Fibroblast of skin of left biceps (primary cell): ENCODE measurements around the gene UNC5C.

Source experiments
- DNase-seq, 2 experiments: peaks; one replicate each; pipeline ENCODE4 v3.0.0-alpha.2; 2013; ENCODE audit warnings: low read depth in 2 of 2

UNC5C gene

DNA sequence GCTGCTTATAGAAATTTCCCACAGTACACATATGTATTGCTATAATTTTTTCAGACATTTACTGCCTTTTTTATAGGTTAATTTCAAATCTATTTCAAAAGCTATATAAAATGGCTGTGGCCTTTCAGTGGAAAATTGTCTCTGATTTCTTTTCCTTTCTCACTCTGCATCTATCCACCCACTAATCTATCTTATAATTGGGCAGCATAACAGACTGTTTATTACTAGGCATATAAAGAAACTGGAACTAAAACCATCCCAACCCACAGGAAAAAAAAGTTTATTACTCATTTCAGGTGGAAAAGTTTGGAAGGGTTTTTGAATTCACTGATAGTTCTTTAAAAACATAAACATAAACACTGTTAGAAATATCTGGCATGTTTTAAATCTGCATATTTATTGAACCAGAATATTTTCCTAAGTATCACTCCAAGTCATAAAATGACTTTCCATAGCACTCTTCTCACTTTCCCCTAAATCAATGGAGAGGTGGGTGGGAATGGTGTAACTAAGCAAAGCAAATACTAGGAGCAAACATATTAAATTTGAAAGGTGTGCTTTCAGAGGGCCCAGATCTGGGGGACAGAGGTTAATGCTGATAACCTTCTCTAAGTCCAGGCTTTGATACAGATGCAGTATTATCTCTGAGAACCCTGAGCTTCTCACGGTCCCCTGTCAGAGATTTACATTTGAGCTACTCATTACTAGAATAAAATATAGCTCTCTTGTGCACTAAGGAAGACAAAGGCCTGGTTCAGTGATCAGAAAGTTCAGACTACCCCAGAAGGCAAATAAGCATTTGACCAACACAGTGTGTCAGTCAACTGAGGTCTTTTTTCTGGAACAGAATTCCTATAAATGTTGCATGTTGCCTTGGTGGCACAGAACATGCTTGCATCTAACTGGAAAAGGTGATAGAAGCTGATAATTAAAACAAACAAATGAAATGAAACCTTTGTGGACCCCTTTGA lies 328.3 kb downstream of the UNC5C start:
- no peak for DNase-seq

- peak in 1 of 2 experiments; percentile 9 for DNase-seq
Measured at GRCh38 chr4:95219109-95219508, 329.7 kb downstream of the UNC5C start.

- no peak for DNase-seq
Measured at GRCh38 chr4:95217197-95217596, 331.6 kb downstream of the UNC5C start.

DNA sequence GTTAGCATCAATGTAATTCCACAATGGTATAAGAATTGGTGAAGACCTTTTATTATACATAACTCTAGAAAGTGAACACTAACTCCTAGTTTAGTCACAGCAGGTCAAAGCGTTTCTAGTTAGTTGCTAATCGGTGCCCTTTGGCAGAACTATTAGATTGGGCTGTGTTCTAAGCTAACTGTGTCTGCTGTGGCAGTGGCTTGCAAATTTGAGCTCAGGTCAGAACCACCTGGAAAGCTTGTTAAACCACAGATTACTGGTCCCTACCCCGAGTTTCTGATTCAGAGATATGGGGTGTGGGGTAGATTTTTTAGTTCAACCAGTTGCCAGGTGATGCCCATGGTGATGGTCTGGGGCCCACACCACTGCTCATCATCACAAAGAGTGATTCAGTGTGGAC lies 332.1 kb downstream of the UNC5C start:
- DNase-seq: no peak

- DNase-seq: no peak
Measured at GRCh38 chr4:95215991-95216605, 332.7 kb downstream of the UNC5C start.

DNA sequence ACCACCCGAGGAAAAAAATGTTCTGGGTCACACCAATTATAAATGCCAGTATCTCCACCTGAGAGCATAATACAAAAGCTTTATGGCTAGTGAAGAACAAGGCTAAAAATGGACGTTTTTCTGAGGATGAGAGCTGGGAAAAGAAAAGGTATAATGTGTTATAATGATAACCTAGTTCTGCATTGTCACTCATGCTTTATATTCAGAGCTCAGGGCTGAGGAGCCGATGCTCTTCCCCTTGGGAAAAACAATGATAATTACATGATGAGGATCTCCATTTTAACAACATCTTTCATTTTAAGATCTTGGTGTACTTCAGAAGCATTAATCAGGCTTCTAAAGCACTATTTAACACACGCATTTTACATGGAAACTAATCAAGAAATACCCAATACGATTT lies 333.7 kb downstream of the UNC5C start:
- DNase-seq: no peak

- no peak for DNase-seq
Measured at GRCh38 chr4:95214408-95214807, 334.4 kb downstream of the UNC5C start.

GRCh38 chr4:95213366-95213765 lies 335.4 kb downstream of the UNC5C start:
- no peak for DNase-seq

GRCh38 chr4:95212692-95213091 lies 336.1 kb downstream of the UNC5C start:
- DNase-seq: no peak

GRCh38 chr4:95209927-95210326 lies 338.8 kb downstream of the UNC5C start:
- no peak for DNase-seq

GRCh38 chr4:95204873-95205272 lies 343.9 kb downstream of the UNC5C start:
- no peak for DNase-seq

DNA sequence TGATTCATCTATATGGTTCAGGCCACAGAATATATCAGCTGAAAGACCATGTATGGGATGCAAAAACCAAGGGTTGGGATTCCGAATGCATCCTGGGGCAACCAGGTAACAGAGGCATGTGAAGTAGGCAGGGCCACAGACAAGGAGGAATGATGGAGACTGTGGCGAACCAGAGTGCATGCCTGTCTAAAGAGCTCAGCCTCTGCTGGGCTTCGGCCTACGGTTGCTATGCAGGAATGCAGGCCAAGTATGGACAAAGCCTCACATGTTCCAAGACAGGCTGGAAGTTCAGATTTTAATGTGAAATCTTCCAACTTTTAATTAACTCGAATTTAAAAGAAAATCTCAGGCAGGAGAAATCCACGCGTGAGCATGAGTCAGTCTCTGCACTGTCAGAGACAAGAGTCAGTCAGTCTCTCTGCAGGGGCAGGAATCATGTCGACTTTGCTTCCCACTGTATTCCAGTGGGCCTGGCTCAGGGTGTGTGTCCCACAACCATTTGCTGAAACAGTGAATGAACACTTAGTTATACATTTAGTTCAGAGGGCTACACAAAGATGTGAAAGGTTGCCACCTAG lies 344.4 kb downstream of the UNC5C start:
- no peak for DNase-seq

GRCh38 chr4:95198961-95199360 lies 349.8 kb downstream of the UNC5C start:
- no peak for DNase-seq

DNA sequence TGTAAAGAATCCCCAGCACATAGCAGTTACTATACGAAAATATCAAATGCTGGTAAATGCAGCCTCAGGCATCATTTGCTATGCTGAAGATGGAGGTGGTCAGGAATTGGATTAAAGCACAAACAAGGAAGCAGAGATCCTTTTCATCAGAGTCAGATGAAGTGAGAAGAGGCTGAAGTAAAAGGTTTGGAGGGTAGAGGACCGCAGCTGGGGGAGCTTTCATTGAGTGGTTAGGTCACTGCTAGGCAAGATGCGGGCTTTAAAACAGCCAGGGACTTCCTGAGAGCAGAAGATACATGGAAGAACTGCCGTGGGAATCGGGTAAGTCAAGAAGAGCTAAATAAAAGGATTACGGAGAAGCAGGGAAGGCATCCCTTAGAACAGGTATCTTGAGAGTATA lies 351.4 kb downstream of the UNC5C start:
- DNase-seq: no peak

DNA sequence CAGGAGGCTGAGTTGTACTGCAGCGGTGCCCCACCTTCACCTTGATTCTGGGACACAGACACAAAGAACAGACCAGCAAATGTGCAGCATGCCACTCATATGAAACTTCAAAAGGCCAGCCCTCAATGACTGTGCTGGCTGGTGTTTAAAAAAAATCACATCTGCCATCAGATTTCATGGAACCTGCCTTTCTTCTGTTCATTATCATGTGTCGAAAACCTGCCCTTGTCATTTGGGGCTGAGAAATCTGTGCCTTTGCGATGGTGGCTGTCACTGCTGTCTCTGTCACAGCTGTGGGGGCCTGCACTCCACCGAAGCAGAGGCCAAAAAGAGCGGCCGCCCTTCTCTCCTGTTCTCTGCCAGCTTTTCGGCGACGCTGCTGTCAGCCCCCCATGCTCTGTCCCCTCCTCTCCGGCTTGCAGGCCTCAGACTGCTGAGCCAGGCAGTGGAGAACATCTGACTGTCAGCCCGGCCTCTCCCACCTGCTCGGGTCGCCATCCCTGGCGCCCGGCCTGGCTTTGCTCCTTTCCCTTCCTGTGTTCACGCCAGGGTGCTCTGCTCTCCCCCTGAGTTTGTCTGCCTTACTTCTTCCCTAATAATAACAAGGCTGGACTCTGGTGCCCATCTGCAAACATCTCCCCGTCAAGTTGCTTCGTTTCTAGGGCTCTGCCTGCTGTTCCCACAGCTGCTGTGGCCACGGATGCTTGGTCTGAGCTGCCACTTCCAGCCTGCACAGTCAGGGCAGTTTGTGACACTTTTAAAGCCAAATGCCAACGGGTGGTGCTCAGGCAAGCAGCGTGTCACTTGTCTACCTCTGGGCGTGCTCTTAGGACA lies 355.2 kb downstream of the UNC5C start:
- no peak for DNase-seq

GRCh38 chr4:95191537-95191936 lies 357.2 kb downstream of the UNC5C start:
- DNase-seq: no peak

GRCh38 chr4:95190751-95191436 lies 357.9 kb downstream of the UNC5C start:
- DNase-seq: no peak

- DNase-seq: no peak
Measured at GRCh38 chr4:95188701-95189370, 359.9 kb downstream of the UNC5C start.

DNA sequence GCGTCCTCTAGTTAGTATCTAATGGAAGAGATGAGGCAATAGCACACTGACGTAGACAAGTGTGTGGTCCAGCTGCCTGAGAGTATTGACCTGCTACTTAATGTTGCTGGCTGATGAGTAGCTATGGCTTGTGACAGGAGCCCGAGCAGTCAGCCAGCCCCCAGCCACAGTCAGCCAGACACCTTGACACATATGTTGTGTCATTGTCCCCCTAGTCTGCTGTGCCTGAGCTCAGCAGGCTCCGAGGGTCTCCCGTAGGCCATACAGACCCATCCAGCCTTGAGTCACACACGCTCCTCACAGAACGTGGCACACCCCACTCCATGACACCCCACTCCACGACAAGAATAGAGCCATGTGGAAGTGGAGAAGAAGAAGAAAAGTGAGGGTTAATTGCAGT lies 362.1 kb downstream of the UNC5C start:
- no peak for DNase-seq

GRCh38 chr4:95183656-95184408 lies 364.9 kb downstream of the UNC5C start:
- DNase-seq: no peak
